Ishikawa (cell line): ENCODE results near the gene NHS.

Experiments
- CEBPB ChIP-seq: IDR thresholded peaks from 2 replicates; pipeline ENCODE4 v1.6.1; 2012
- CREB1 ChIP-seq: IDR thresholded peaks from 2 replicates; pipeline ENCODE4 v1.6.1; 2012; ENCODE audit warnings: low read depth
- EP300 ChIP-seq: IDR thresholded peaks from 2 replicates; pipeline ENCODE4 v1.6.1; 2012; ENCODE audit warnings: borderline replicate concordance
- FOXM1 ChIP-seq: IDR thresholded peaks from 2 replicates; pipeline ENCODE4 v1.6.1; 2012; ENCODE audit warnings: low read depth, borderline replicate concordance
- MAX ChIP-seq: IDR thresholded peaks from 2 replicates; pipeline ENCODE4 v1.6.1; 2012
- RAD21 ChIP-seq: IDR thresholded peaks from 2 replicates; pipeline ENCODE4 v1.6.1; 2012; ENCODE audit warnings: low read depth
- REST ChIP-seq: IDR thresholded peaks from 2 replicates; pipeline ENCODE4 v1.6.1; 2012; ENCODE audit warnings: low read depth, mild to moderate bottlenecking
- TAF1 ChIP-seq: IDR thresholded peaks from 2 replicates; pipeline ENCODE4 v1.6.1; 2012; ENCODE audit warnings: low read depth, mild to moderate bottlenecking
- YY1 ChIP-seq: IDR thresholded peaks from 2 replicates; pipeline ENCODE4 v1.6.1; 2012; ENCODE audit warnings: low read depth

GRCh38 chrX:17563515-17563914, 188.5 kb downstream of the NHS start:
- TF ChIP-seq FOXM1 = no peak
- TF ChIP-seq TAF1 = no peak
- TF ChIP-seq CEBPB = no peak
- TF ChIP-seq REST = no peak
- no peak for TF ChIP-seq CREB1
- TF ChIP-seq MAX = no peak
- TF ChIP-seq EP300 = no peak
- TF ChIP-seq YY1 = no peak
- TF ChIP-seq RAD21 = no peak
